Germinal center (tissue), 1 donor: ENCODE data around the gene ORAI2.
"Not testable (repeated sequence)": the region's sequence is repeated elsewhere in the genome, so short reads cannot be mapped to it uniquely, and the experiment has no call there.

Experiments used
- DNase-seq: peaks from one replicate; pipeline ENCODE4 v3.0.0; 2012; ENCODE audit warnings: mixed read lengths, low spot score

Gene ORAI2

DNA sequence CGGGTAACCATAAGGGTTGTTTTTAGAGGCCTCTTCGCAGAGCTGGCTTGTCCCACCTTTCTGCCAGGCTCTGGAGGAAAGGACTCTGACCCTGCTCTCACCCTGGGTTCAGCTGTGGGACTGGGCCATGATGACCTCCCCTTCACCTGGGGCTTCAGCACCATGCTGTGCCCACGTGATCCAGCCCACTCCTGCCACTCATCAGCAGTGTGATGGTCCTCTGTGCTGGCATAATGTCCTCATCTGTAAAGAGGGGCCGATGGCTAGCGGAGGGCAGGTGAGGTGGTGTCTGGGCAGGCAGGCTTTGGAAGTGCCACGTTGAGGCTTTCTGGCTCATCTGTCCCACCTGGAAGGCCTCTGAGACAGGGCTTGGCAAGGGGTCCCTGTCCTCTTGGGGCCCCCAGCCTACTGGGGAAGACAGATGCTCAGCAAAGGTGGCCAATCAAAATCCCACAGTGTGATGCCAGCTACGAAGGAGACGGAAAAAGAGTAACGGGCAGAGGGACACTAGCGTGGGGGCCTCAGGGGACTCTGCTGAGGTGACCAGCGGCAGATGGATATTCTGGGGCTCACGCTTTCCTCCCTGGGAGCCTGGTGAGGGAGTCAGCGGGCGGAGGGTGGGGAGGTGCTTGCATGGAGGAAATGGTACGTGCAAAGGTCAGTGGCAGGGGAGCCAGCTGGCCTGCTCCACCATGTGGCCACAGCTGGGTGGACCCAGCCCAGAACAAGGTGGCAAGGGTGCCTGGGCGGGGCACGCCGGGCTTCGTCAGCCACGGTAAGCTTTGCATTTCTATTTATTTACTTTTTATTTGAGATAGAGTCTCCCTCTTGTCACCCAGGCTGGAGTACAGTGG is 36.8 kb downstream of the ORAI2 start:
- no peak for DNase-seq

- no peak for DNase-seq
Observed at GRCh38 chr7:102471791-102472125, 38.4 kb downstream of the ORAI2 start.

DNA sequence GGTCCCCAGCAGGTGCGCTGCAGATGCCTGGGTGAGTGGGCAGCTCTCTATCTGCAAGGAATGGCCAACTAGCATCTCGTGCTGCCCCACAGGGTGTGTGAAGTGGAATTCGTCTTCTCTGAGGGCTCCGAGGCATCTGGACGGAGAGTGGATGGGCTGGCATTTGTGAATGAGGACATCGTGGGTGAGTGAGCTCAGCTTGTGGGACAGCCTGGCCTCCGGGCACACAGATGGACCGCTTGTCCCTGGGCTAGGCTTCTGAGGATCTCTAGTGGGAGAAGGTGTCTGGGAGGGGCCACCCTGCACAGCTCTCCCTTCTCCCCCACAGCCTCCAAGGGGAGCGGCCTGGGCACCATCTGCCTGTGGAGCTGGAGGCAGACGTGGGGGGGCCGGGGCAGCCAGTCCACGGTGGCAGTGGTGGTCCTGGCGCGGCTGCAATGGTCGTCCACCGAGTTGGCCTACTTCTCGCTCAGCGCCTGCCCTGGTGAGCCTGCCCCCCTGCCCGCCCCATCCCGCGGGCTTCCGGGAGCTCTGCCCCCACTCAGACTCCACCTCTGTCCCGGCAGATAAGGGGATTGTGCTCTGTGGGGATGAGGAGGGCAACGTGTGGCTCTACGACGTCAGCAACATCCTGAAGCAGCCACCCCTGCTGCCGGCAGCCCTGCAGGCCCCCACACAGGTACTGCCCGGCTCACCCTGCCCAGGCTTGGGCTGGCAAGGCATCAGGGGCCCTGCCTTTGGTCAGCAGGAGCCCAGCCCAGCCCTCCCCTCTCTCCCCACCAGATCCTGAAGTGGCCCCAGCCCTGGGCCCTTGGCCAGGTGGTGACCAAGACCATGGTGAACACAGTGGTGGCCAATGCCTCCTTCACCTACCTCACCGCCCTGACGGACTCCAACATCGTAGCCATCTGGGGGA is 39.0 kb downstream of the ORAI2 start:
- no peak for DNase-seq

GRCh38 chr7:102473271-102473991 is 40.1 kb downstream of the ORAI2 start:
- no peak for DNase-seq

DNA sequence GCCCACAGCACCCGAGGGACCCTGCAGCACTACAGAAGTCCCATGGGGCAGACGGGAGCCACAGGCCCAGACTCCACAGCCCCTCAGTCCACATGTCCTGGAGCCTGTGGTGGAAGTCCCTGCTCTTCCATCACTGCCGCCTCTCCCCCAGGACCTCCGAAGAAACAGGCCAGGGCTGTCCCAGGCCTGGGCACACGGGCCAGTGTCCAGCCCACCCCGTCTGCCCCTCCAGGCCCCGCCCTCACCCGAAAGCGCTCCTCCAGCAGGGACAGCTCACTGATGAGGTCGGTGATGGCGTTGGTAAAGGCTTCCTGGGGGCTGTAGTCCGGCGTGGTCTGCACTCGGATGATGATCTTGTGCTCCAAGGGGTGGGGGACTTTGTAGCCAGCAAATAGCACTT is 40.7 kb downstream of the ORAI2 start:
- not testable (repeated sequence) for DNase-seq

GRCh38 chr7:102474736-102475435 is 41.5 kb downstream of the ORAI2 start:
- DNase-seq, result not testable (repeated sequence)

- not testable (repeated sequence) for DNase-seq
Observed at GRCh38 chr7:102478314-102479208, 45.2 kb downstream of the ORAI2 start, which contains the start of gene POLR2J. Gene POLR2J (minus strand): TSS chr7:102478922. CDS start chr7:102478860, 62 bp downstream.

DNA sequence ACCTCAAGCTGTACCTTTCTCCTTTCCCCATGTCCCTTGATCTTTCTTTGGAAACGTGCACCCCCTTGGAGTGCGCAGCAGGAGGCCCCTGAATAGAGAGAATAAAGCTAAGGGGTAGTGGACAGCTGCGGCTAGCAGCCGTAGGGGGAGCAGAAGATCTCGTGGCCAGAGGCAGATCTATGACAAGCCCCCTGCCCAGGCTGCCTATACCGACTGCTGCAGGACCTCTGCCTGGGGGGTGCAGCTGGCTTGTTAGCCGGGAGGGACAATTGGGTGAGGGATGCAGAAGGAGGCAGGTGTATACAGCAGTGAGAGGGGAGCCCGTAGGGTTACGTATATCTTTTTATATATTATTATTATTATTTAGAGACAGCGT is 45.8 kb downstream of the ORAI2 start:
- not testable (repeated sequence) for DNase-seq

- not testable (repeated sequence) for DNase-seq
Observed at GRCh38 chr7:102479982-102480637, 46.7 kb downstream of the ORAI2 start.

- not testable (repeated sequence) for DNase-seq
Observed at GRCh38 chr7:102481962-102482361, 48.6 kb downstream of the ORAI2 start.

DNA sequence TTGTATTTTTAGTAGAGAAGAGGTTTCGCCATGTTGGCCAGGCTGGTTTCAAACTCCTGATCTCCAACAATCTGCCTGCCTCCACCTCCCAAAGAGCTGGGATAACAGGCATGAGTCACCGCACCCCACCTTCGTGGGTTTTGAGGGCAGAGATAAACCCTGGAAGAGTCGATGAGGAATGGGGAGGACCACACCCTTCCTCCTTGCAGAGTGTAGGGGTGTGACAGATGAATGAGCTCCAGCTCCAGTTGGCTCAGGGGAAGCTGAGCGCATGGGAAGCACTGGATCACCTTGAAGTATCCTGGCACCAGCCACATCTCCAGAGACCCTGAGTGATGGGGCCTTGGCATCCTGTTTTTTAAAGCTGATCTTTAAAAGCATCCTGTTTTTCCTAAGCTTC is 50.9 kb downstream of the ORAI2 start:
- not testable (repeated sequence) for DNase-seq

- not testable (repeated sequence) for DNase-seq
Observed at GRCh38 chr7:102490529-102491075, 57.2 kb downstream of the ORAI2 start.

DNA sequence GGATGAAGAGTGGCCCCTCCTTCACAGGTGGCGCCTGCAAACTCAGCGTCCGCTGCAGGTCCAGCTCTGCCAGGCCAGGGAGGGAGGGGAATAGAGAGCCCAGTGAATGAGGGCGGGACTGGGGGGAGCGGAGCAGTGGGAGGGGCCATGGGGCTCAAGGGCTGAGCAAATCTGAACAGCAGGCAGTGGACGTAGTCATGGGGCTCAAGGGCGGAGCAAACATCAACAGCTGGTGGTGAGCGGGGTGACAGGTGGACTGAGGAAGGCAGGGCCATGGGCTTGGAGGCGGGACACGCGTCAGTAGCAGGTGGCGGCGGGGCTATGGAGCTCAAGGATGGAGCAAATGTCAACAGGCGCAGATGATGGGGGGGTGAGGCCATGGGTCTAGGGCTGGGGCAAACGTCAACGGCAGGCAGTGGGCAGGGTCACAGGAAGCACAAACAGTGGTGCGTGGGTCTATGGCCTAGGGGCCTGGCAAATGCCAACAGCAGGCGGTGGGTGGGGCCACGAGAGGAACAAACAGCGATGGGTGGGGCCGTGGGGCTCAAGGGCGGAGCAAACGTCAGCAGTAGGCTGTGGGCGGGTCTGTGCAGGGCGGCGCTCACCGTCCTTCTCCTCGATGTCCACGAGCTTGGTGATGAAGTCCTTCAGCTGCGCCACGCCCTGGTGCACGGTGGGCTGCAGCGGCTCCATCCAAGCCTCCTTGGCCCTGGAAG is 60.0 kb downstream of the ORAI2 start:
- not testable (repeated sequence) for DNase-seq

- DNase-seq, result not testable (repeated sequence)
Observed at GRCh38 chr7:102494026-102494425, 60.7 kb downstream of the ORAI2 start.

- not testable (repeated sequence) for DNase-seq
Observed at GRCh38 chr7:102494473-102495149, 61.2 kb downstream of the ORAI2 start.

DNA sequence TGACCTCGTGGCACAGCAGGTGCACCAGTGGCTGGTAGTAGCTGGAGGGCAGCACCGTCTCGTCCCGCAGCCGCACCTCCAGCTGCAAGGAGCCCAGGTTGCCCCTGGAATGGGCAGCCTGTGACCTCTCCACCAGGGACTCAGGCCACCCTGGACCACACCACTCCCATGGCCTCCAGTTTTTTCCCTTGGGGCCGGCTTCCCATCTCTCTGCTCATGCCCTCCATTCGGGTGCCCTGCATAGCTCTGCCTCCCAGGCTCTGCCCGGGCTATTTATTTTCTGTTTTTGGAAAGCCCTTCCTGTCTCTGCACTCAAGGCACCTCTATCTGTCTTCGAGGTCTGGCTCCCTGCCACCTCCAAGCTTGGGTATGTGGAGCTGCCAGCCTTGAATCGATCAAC is 63.5 kb downstream of the ORAI2 start:
- not testable (repeated sequence) for DNase-seq

GRCh38 chr7:102497308-102497707 is 63.9 kb downstream of the ORAI2 start:
- not testable (repeated sequence) for DNase-seq

- not testable (repeated sequence) for DNase-seq
Observed at GRCh38 chr7:102498321-102498720, 64.9 kb downstream of the ORAI2 start.
